ENCODE measurements around the gene MIOX. TPM values are rescaled to one million over a fixed set of nuclear protein-coding genes. Genes with fewer than 3 reads are reported as not detected.
A peak's percentile ranks its signal among the peaks of the same experiment; 100 is the strongest.

MIOX gene
- total RNA-seq, 2 experiments from 2014 or later: 0.32 to 0.44 TPM

GRCh38 chr22:50474710-50475651, 11.7 kb upstream of the MIOX start, which contains the start of gene SBF1:
TSS of gene SBF1 (minus strand) at chr22:50475035. CDS start at chr22:50474840, 195 bp downstream.
- ChIA-PET POLR2A (no interaction called here), CTCF (no interaction called here)
- H3K9me3 Mint-ChIP-seq (ENCODE audit: low read depth): no peaks in the 10 kb centered on the region
- peak within 1 kb of the TSS; percentile 89 for H3K4me3 Mint-ChIP-seq
- peak within 1 kb of the TSS; percentile 83 for H3K27ac Mint-ChIP-seq
- peak; percentile 78 for ATAC-seq
- H3K27me3 Mint-ChIP-seq: peaks cover 3% of the 10 kb centered on the region
- peaks cover 42% of the 10 kb centered on the region for H3K4me1 Mint-ChIP-seq
- peak; percentile 95 for DNase-seq
- intact Hi-C loops (cut with DNase I, micrococcal nuclease): loop anchor here in 1 of 2 experiments (1.0 to 5.0 kb wide), 8 partner anchors 32 to 288 kb away; partner anchors contain the start of genes CHKB, LMF2, MAPK11 and PPP6R2
- peaks cover 2% of the 10 kb centered on the region for H3K36me3 Mint-ChIP-seq (ENCODE audit: low read depth)

- CTCF ChIA-PET: no interaction called here
- no peak for DNase-seq
- Mint-ChIP-seq H3K4me1 (peaks cover 35% of the 10 kb centered on the region), H3K36me3 (ENCODE audit: low read depth) (peaks cover 2% of the 10 kb centered on the region), H3K4me3 (peak overlapping the region; percentile 48), H3K27ac (peak overlapping the region; percentile 51), H3K9me3 (ENCODE audit: low read depth) (no peaks in the 10 kb centered on the region), H3K27me3 (peaks cover 8% of the 10 kb centered on the region)
- intact Hi-C loops (cut with DNase I, micrococcal nuclease): loop anchor here in 1 of 2 experiments (1.0 to 2.0 kb wide), 7 partner anchors 32 to 231 kb away; partner anchors contain the start of genes CHKB, LMF2, MAPK11 and PPP6R2
- ATAC-seq: no peak
- POLR2A ChIA-PET: no interaction called here
Measured at GRCh38 chr22:50475652-50476002, 11.0 kb upstream of the MIOX start.

GRCh38 chr22:50476868-50477267, 9.8 kb upstream of the MIOX start:
- peaks cover 8% of the 10 kb centered on the region for H3K27me3 Mint-ChIP-seq
- no peak overlapping the region for H3K27ac Mint-ChIP-seq
- CTCF ChIA-PET: no interaction called here
- H3K4me1 Mint-ChIP-seq: peaks cover 23% of the 10 kb centered on the region
- DNase-seq: no peak
- no peaks in the 10 kb centered on the region for H3K9me3 Mint-ChIP-seq (ENCODE audit: low read depth)
- POLR2A ChIA-PET: no interaction called here
- ATAC-seq: no peak
- intact Hi-C loops (cut with DNase I, micrococcal nuclease): no loop called here
- no peak overlapping the region for H3K4me3 Mint-ChIP-seq
- peaks cover 2% of the 10 kb centered on the region for H3K36me3 Mint-ChIP-seq (ENCODE audit: low read depth)

- Mint-ChIP-seq H3K9me3 (ENCODE audit: low read depth) (no peaks in the 10 kb centered on the region), H3K4me3 (no peak overlapping the region), H3K27ac (no peak overlapping the region), H3K36me3 (ENCODE audit: low read depth) (peaks cover 2% of the 10 kb centered on the region), H3K27me3 (peaks cover 8% of the 10 kb centered on the region), H3K4me1 (peaks cover 12% of the 10 kb centered on the region)
- ChIA-PET POLR2A (no interaction called here), CTCF (no interaction called here)
- no peak for ATAC-seq
- intact Hi-C loops (cut with DNase I, micrococcal nuclease): no loop called here
- no peak for DNase-seq
Measured at GRCh38 chr22:50477923-50478322, 8.7 kb upstream of the MIOX start.

- CTCF ChIA-PET: interaction anchor here (1.0 to 2.8 kb wide), 2 partner anchors 18 to 22 kb away, joined by 4 to 8 read pairs; no protein-coding TSS in a partner anchor
- peaks cover 2% of the 10 kb centered on the region for H3K4me1 Mint-ChIP-seq
- H3K27me3 Mint-ChIP-seq: peaks cover 8% of the 10 kb centered on the region
- H3K4me3 Mint-ChIP-seq: peak overlapping the region; percentile 64
- H3K36me3 Mint-ChIP-seq (ENCODE audit: low read depth): no peaks in the 10 kb centered on the region
- no peak for DNase-seq
- H3K27ac Mint-ChIP-seq: no peak overlapping the region
- ATAC-seq: no peak
- H3K9me3 Mint-ChIP-seq (ENCODE audit: low read depth): no peaks in the 10 kb centered on the region
- POLR2A ChIA-PET: no interaction called here
- intact Hi-C loops (cut with DNase I, micrococcal nuclease): loop anchor here in 1 of 2 experiments (2.0 kb wide), 1 partner anchor 229 kb away; the partner anchor contains the start of gene HDAC10
Measured at GRCh38 chr22:50479721-50480120, 6.9 kb upstream of the MIOX start.

- H3K4me3 Mint-ChIP-seq: peak overlapping the region; percentile 74
- intact Hi-C loops (cut with DNase I, micrococcal nuclease): loop anchor here in 1 of 2 experiments (1.0 to 2.0 kb wide), 3 partner anchors 11 to 230 kb away; partner anchors contain the start of genes HDAC10 and LMF2
- CTCF ChIA-PET: interaction anchor here (1.0 to 2.8 kb wide), 2 partner anchors 17 to 140 kb away, joined by 3 to 8 read pairs; no protein-coding TSS in a partner anchor
- POLR2A ChIA-PET: no interaction called here
- DNase-seq (no peak), ATAC-seq (no peak)
- H3K4me1 Mint-ChIP-seq: no peaks in the 10 kb centered on the region
- peaks cover 8% of the 10 kb centered on the region for H3K27me3 Mint-ChIP-seq
- H3K27ac Mint-ChIP-seq: no peak overlapping the region
- H3K9me3 Mint-ChIP-seq (ENCODE audit: low read depth): no peaks in the 10 kb centered on the region
- no peaks in the 10 kb centered on the region for H3K36me3 Mint-ChIP-seq (ENCODE audit: low read depth)
Measured at GRCh38 chr22:50481045-50481439, 5.6 kb upstream of the MIOX start.

- DNase-seq (peak; percentile 82), ATAC-seq (peak; percentile 87)
- intact Hi-C loops (cut with DNase I, micrococcal nuclease): loop anchor here in 1 of 2 experiments (1.0 to 2.0 kb wide), 3 partner anchors 11 to 231 kb away; partner anchors contain the start of genes HDAC10 and LMF2
- no peaks in the 10 kb centered on the region for H3K36me3 Mint-ChIP-seq (ENCODE audit: low read depth)
- ChIA-PET CTCF (no interaction called here), POLR2A (no interaction called here)
- no peaks in the 10 kb centered on the region for H3K4me1 Mint-ChIP-seq
- H3K9me3 Mint-ChIP-seq (ENCODE audit: low read depth): no peaks in the 10 kb centered on the region
- H3K27ac Mint-ChIP-seq: no peak within 1 kb of the TSS
- H3K27me3 Mint-ChIP-seq: peaks cover 8% of the 10 kb centered on the region
- H3K4me3 Mint-ChIP-seq: peak within 1 kb of the TSS; percentile 74
Measured at GRCh38 chr22:50481440-50482106, 5.1 kb upstream of the MIOX start, which contains the start of gene ADM2. TSS of gene ADM2 (plus strand) at chr22:50481543. CDS start at chr22:50481848, 305 bp downstream.

GRCh38 chr22:50482107-50483074, 4.3 kb upstream of the MIOX start:
- no peak overlapping the region for H3K27ac Mint-ChIP-seq
- ATAC-seq: no peak
- POLR2A ChIA-PET: no interaction called here

GRCh38 chr22:50483106-50483505, 3.6 kb upstream of the MIOX start:
- intact Hi-C loops (cut with DNase I, micrococcal nuclease): no loop called here
- ATAC-seq: no peak
- no peaks in the 10 kb centered on the region for H3K36me3 Mint-ChIP-seq (ENCODE audit: low read depth)
- no peak for DNase-seq
- POLR2A ChIA-PET: no interaction called here
- CTCF ChIA-PET: interaction anchor here (1.3 kb wide), 2 partner anchors 13 to 16 kb away, joined by 3 to 5 read pairs; no protein-coding TSS in a partner anchor
- no peaks in the 10 kb centered on the region for H3K4me1 Mint-ChIP-seq
- no peak overlapping the region for H3K27ac Mint-ChIP-seq
- H3K9me3 Mint-ChIP-seq (ENCODE audit: low read depth): no peaks in the 10 kb centered on the region
- peaks cover 8% of the 10 kb centered on the region for H3K27me3 Mint-ChIP-seq
- H3K4me3 Mint-ChIP-seq: peak overlapping the region; percentile 43

More at GRCh38 chr22:50482107-50483074, 4.3 kb upstream of the MIOX start:
- no peak for DNase-seq
- Mint-ChIP-seq H3K9me3 (ENCODE audit: low read depth) (no peaks in the 10 kb centered on the region), H3K4me3 (peak overlapping the region; percentile 74), H3K4me1 (no peaks in the 10 kb centered on the region), H3K27me3 (peaks cover 8% of the 10 kb centered on the region), H3K36me3 (ENCODE audit: low read depth) (no peaks in the 10 kb centered on the region)
- CTCF ChIA-PET: interaction anchor here (1.3 kb wide), 2 partner anchors 14 to 17 kb away, joined by 3 to 5 read pairs; no protein-coding TSS in a partner anchor
- intact Hi-C loops (cut with DNase I, micrococcal nuclease): no loop called here

GRCh38 chr22:50483556-50483955, 3.1 kb upstream of the MIOX start:
- Mint-ChIP-seq H3K4me1 (no peaks in the 10 kb centered on the region), H3K9me3 (ENCODE audit: low read depth) (no peaks in the 10 kb centered on the region), H3K36me3 (ENCODE audit: low read depth) (no peaks in the 10 kb centered on the region), H3K4me3 (no peak overlapping the region), H3K27ac (no peak overlapping the region), H3K27me3 (peaks cover 8% of the 10 kb centered on the region)
- intact Hi-C loops (cut with DNase I, micrococcal nuclease): no loop called here
- POLR2A ChIA-PET: no interaction called here
- CTCF ChIA-PET: interaction anchor here (1.3 kb wide), 2 partner anchors 13 to 16 kb away, joined by 3 to 5 read pairs; no protein-coding TSS in a partner anchor
- DNase-seq (no peak), ATAC-seq (no peak)
